ENCODE data around the gene CFAP61.

- TF ChIP-seq CTCF (IDR thresholded peaks at IDR 0.05; ENCODE audit: insufficient read depth, low read depth, low read length) (no peak), EZH2 (IDR thresholded peaks at IDR 0.05; ENCODE audit: insufficient read depth, low read length) (no peak)
Measured at GRCh38 chr20:20409331-20409730, 357.0 kb downstream of the CFAP61 start.

Data from astrocyte (in vitro differentiated cells and primary cell).